GM19238 (cell line): ENCODE measurements around the gene DMXL1.
"Not testable (repeated sequence)": the region's sequence is repeated elsewhere in the genome, so short reads cannot be mapped to it uniquely, and the experiment has no call there.

Experiments
- DNase-seq: peaks from one replicate; pipeline ENCODE4 v3.0.0; 2011; ENCODE audit warnings: low spot score; ENCODE audit not compliant: insufficient read length

The DMXL1 gene

DNA sequence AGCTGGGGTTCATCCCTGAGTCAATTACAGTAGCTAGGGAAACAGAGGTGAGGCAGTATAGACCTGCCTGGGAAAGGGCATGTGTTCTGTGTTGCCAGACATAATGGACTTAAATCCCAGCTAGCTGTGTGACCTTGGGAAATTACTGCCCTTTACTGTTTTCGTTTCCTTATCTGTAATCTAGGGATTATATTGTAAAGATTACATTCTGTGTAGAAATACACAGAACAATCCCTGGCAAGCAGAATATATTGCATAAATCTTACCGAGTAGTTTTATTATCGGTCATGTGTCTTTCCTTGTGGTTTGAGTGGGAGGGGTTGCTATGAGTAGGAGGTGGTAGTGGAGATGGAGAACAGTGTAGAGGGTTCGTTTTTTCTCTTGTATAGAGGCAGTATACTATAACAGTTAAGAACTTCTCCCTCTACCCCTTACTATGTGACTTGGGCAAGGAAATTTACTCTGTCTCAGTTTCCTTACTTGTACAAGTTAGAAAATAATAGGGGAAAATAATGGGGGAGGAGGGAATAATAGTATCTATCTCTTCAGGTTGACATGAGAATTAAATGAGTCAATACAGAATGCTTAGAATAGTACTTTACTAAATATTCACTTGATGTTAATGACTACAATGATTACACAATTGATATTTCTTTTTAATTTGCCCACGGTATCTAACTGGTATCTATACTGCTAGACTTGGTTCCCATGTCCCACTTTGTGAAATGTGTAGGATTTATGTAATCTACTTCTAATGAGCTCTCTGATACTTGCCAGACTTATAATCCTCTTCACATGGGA is 7.1 kb upstream of the DMXL1 start:
- DNase-seq: no peak

DNA sequence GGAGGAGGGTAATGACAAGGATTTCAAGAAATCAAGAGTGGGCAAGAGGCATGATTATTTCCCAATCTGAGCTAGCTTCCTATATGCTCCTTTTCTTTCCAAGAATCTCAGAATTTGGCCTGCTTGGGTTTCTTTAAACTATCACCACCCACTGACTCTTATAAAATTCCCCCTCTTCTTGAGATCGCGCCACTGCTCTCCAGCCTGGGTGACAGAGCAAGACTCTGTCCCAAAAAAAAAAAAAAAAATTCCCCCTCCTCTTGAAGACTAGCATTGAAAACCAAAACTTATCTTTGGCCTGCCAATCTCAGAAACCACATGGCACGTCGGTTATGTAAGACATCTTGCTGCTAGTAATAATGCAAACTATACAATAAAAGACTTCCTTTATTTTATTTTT is 3.4 kb upstream of the DMXL1 start:
- DNase-seq: no peak

GRCh38 chr5:119070578-119070827 is 384 bp upstream of the DMXL1 start:
- peak; percentile 5 for DNase-seq

- DNase-seq: no peak
These were observed 691 bp downstream of the DMXL1 start for GRCh38 chr5:119071561-119071995.

- no peak for DNase-seq
These were observed 1.6 kb downstream of the DMXL1 start for GRCh38 chr5:119072496-119072895.

DNA sequence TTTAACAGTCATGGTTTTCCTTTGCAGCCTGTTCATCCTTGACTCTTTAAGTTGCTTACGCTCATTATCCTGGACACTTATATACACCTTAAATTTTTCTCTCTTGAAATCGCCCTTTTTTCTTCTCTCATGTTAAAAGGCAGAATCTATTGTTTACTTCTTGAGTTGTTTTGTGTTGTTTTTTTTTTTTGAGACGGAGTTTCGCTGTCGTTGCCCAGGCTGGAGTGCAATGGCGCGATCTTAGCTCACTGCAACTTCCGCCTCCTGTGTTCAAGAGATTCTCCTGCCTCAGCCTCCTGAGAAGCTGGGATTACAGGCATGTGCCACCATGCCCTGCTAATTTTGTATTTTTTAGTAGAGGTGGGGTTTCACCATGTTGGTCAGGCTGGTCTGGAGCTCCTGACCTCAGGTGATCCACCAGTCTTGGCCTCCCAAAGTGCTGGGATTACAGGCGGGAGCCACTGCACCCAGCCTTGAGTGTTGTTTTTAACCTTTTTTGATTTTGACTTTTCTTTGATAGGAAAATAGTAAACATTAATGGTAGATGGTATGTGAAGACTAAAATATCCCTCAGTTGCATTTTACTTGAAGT is 3.0 kb downstream of the DMXL1 start:
- DNase-seq: not testable (repeated sequence)

DNA sequence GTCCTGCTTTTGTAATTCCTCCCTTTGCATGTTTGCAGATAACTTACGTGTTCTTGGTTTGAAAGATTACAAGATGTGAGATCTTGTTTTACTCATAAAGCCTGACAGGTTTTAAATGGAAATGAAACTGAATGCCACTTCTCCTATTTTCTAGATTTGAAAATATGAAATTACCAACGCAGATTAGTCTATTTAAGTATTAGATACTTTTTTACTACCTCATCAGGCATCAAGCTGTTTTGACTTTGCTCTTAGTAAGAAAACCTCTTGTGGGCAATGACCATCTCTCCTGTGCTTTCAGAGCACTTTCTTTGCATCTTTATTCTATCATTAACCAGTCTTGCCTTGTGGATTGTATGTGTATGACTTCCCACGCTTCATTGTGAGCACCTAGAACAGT is 3.5 kb downstream of the DMXL1 start:
- DNase-seq: no peak

- DNase-seq: not testable (repeated sequence)
These were observed 4.4 kb downstream of the DMXL1 start for GRCh38 chr5:119075269-119075668.

DNA sequence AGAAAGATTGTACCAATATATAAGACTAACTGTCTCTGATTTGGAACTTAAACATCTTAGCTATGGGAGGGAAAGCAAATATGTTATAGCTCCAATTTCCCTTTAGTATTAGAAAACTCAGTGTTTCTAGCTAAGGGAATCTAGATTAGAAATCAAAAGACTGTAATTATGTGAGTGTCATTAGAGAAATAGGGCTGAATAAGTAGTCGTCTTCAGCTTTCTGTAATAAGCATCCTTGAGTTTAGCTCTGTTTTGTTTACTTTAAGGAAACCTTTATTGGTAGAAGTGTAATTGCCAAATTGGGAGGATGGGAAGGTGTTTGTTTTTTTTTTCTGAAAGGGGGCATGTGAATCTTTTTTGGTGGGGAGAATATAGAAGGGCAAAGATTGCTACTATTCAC is 5.2 kb downstream of the DMXL1 start:
- no peak for DNase-seq

- no peak for DNase-seq
These were observed 6.6 kb downstream of the DMXL1 start for GRCh38 chr5:119077444-119077843.

- DNase-seq: no peak
These were observed 7.4 kb downstream of the DMXL1 start for GRCh38 chr5:119078071-119078846.

DNA sequence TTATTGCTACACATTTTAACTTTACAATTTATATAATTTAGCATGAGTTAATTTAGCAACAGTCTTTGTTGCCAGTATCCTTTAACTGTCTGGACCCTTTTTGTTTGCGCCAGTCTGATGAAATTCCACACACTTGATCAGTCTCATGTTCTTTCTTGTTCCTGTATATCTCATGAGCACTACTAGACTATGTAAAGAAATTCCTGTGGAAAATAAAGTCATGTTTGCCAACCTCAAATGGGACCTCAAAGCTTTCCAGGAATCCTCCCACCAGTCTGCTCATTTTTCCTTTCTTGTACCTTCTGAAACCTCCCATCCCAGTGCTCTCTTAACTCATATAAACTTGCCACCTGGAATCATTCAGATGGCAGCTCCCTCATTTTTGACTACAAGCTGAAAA is 8.0 kb downstream of the DMXL1 start:
- DNase-seq: no peak

GRCh38 chr5:119079318-119079921 is 8.5 kb downstream of the DMXL1 start:
- DNase-seq: no peak

DNA sequence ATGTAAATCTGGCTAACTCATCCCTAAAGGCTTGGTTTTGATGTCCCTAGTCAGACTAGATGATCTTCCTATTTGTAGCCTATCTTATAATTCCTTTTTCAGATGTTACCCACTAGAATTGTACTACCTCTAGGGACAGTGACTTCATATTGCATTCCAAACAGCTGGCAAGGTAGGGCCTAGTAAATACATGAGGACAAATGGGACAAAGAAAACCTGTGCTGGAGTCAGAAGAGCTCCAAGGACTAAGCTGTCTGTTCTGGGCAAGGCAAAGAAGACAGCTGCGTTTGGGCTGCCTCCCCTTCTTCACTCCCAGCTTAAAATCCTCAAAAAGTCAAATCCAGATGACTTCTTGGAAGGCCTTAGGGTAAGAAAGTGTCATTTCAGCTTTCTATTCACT is 10.0 kb downstream of the DMXL1 start:
- DNase-seq: no peak

- no peak for DNase-seq
These were observed 11.8 kb downstream of the DMXL1 start for GRCh38 chr5:119082691-119083090.

DNA sequence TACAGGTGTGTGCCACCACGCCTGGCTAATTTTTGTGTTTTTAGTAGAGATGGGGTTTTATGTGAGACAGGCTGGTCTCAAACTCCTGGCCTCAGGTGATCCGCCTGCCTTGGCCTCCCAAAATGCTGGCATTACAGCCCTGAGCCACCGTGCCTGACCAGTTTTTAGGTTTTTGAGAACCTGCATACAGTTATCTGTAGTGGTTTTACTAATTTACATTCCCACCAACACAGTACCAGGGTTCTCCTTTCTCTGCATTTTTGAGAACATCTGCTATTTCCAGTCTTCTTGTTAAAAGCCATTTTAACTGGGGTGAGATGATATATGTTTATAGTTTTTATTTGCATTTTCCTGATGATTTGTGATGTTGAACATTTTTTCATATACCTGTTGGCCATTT is 12.8 kb downstream of the DMXL1 start:
- no peak for DNase-seq

- DNase-seq: no peak
These were observed 17.6 kb downstream of the DMXL1 start for GRCh38 chr5:119088438-119088837.

DNA sequence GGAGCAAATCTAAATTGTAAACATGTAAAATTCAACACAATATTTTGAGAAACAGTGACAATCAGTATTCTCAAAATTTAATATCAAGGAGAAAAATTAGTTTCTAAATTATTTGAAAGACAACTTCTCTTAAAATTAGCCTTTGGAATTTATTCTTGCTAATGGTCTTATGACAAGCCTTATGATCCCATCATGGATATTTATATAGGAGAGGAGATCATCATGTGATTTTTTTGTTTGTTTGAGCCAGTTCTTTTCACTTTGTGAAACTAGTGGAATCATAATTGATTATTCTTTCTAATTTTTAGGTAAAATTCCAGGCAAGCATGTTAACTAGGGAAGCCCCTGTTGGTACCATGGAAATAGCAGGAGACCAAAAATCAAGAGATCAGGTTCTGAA is 24.7 kb downstream of the DMXL1 start:
- DNase-seq: no peak

GRCh38 chr5:119105971-119106370 is 35.1 kb downstream of the DMXL1 start:
- no peak for DNase-seq

- no peak for DNase-seq
These were observed 41.3 kb downstream of the DMXL1 start for GRCh38 chr5:119112151-119112550.

- DNase-seq: no peak
These were observed 46.4 kb downstream of the DMXL1 start for GRCh38 chr5:119117237-119117636.

GRCh38 chr5:119118000-119118399 is 47.1 kb downstream of the DMXL1 start:
- DNase-seq: no peak
